IPS DF 6.9 (cell line): ENCODE results near the gene BEST3.

ENCODE experiments used
- DNase-seq: peaks from one replicate; pipeline ENCODE4 v3.0.0-alpha.2; 2013; ENCODE audit warnings: low read depth, low spot score
- H3K27ac ChIP-seq: one replicate; pipeline ENCODE4 v1.5.1; 2013; ENCODE audit warnings: low read length, control low read depth
- H3K27me3 ChIP-seq: 2 replicates; pipeline ENCODE4 v1.6.1; 2013; ENCODE audit warnings: mild to moderate bottlenecking, low read length; ENCODE audit not compliant: control insufficient read depth, insufficient read depth
- H3K36me3 ChIP-seq: 2 replicates; pipeline ENCODE4 v1.6.1; 2013; ENCODE audit warnings: low read length; ENCODE audit not compliant: control insufficient read depth, insufficient read depth
- H3K4me1 ChIP-seq: 2 replicates; pipeline ENCODE4 v1.6.1; 2013; ENCODE audit warnings: low read length; ENCODE audit not compliant: control insufficient read depth, insufficient read depth
- H3K4me3 ChIP-seq: 2 replicates; pipeline ENCODE4 v1.5.1; 2013; ENCODE audit warnings: mild to moderate bottlenecking, low read length
- H3K9me3 ChIP-seq: 2 replicates; pipeline ENCODE4 v1.6.1; 2013; ENCODE audit warnings: low read length, inconsistent platforms; ENCODE audit not compliant: control insufficient read depth, insufficient read depth
- WGBS: extraction: QIAGEN DNeasy Blood & Tissue Kit; methylation state at CpG from one replicate; pipeline ENCODE4 v1.1.7; 2013; ENCODE audit warnings: mixed read lengths, missing lambda C conversion rate; ENCODE audit not compliant: insufficient read length, insufficient coverage; 5-methylcytosine and 5-hydroxymethylcytosine counted together

Gene BEST3

DNA sequence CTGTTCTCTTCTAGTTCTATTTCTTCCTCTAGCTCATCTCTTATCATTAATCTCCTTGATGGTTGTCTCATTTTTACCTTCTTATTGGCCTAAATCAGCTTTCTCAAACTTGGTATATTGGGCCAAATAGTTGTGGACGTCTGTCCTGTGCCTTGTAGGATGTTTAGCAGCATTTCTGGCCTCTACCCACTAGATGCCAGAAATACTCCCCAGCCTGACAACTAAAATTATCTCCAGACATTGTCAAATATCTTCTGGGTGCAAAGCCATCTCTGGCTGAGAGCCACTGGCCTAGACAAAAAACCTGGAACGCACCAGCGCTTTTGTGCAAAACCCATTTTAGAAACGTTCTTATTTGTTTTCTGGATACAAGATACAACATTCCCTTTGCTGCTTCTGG, 49.6 kb downstream of the BEST3 start:
- no peaks in the 10 kb centered on the region for H3K36me3 ChIP-seq
- H3K27me3 ChIP-seq: no peaks in the 10 kb centered on the region
- no peaks in the 10 kb centered on the region for H3K9me3 ChIP-seq
- H3K27ac ChIP-seq: no peak overlapping the region
- DNase-seq: no peak
- H3K4me3 ChIP-seq: no peak overlapping the region
- H3K4me1 ChIP-seq: no peaks in the 10 kb centered on the region
- no CpG with 5 or more reads among the region's 4 CpGs for WGBS

DNA sequence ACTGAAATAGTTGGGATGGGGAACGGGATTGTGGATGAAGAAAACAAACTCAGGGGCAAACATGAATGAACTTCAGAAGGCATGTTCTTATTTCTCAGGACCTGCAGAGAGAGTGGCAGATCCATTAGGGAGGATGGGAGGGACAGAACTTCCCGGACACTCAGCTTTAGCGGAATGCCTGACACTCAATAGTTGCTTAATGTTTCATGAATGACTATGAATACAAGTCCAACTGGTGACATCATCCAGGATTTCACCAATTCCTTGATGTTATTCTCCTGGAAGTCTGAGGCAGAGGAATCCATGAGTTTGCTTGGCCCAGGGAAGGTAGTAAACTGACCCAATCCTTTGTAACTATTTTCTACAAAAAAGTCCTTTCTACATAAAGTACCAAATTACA, 50.6 kb downstream of the BEST3 start:
- Histone ChIP-seq H3K9me3 (no peaks in the 10 kb centered on the region), H3K27ac (no peak overlapping the region), H3K36me3 (no peaks in the 10 kb centered on the region), H3K4me1 (no peaks in the 10 kb centered on the region), H3K27me3 (no peaks in the 10 kb centered on the region), H3K4me3 (no peak overlapping the region)
- WGBS: no CpG with 5 or more reads among the region's 3 CpGs
- DNase-seq: no peak

- WGBS: no CpG with 5 or more reads among the region's 4 CpGs
- Histone ChIP-seq H3K36me3 (no peaks in the 10 kb centered on the region), H3K9me3 (no peaks in the 10 kb centered on the region), H3K4me3 (no peak overlapping the region), H3K4me1 (no peaks in the 10 kb centered on the region), H3K27me3 (no peaks in the 10 kb centered on the region), H3K27ac (no peak overlapping the region)
- no peak for DNase-seq
Observed at GRCh38 chr12:69647178-69647577, 51.9 kb downstream of the BEST3 start.

- no peak overlapping the region for H3K27ac ChIP-seq
- H3K4me1 ChIP-seq: no peaks in the 10 kb centered on the region
- no peaks in the 10 kb centered on the region for H3K9me3 ChIP-seq
- H3K36me3 ChIP-seq: no peaks in the 10 kb centered on the region
- no peak for DNase-seq
- H3K27me3 ChIP-seq: no peaks in the 10 kb centered on the region
- no peak overlapping the region for H3K4me3 ChIP-seq
- WGBS: no CpG with 5 or more reads among the region's 2 CpGs
Observed at GRCh38 chr12:69645031-69645430, 54.1 kb downstream of the BEST3 start.

GRCh38 chr12:69644511-69644910, 54.6 kb downstream of the BEST3 start:
- no peak overlapping the region for H3K4me3 ChIP-seq
- no peaks in the 10 kb centered on the region for H3K27me3 ChIP-seq
- no peaks in the 10 kb centered on the region for H3K36me3 ChIP-seq
- DNase-seq: no peak
- H3K27ac ChIP-seq: no peak overlapping the region
- no peaks in the 10 kb centered on the region for H3K9me3 ChIP-seq
- no peaks in the 10 kb centered on the region for H3K4me1 ChIP-seq

DNA sequence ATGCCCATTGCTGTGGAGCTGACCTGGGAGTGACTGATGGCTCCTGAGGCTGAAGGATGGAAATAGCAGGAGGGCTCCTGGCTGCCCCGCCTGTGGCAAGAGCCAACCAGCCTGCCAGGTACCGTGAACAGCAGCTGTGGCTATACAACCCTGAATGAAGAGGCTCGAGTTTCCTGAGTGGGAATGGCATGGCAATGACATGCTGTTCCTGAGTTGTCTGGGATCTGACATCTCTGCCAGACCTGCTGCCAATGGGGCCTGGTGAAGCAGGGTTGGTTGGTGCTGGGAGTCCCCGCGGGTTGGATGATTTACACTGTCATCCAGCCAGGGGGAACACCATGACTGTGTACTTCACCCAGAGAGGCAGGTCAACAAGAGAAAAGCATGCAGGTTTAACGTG, 56.6 kb downstream of the BEST3 start:
- H3K27me3 ChIP-seq: no peaks in the 10 kb centered on the region
- H3K4me3 ChIP-seq: no peak overlapping the region
- H3K9me3 ChIP-seq: no peaks in the 10 kb centered on the region
- DNase-seq: no peak
- no peak overlapping the region for H3K27ac ChIP-seq
- H3K4me1 ChIP-seq: no peaks in the 10 kb centered on the region
- H3K36me3 ChIP-seq: no peaks in the 10 kb centered on the region
- no CpG with 5 or more reads among the region's 6 CpGs for WGBS

DNA sequence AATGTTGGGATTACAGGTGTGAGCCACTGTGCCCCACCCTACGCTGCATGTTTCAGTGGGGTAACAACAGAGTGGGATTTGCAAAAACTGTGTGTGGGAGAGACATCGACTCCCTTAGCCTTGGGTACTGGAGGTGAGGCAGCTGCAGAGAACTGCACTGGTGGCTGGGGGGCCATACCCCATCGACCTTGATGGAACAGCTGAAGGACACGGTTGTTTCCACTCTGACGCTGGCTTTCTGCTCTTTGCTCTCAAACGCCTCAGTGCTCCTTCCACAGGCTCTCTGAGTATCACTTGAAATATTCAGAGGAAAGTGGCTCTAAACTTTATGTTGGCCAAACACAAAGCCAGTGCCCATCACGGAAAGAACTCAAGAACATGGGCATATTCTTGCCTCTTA, 57.6 kb downstream of the BEST3 start:
- no peak for DNase-seq
- no CpG with 5 or more reads among the region's 7 CpGs for WGBS

GRCh38 chr12:69639400-69640016, 59.6 kb downstream of the BEST3 start:
- Histone ChIP-seq H3K4me1 (no peaks in the 10 kb centered on the region), H3K36me3 (no peaks in the 10 kb centered on the region), H3K27ac (no peak overlapping the region), H3K4me3 (no peak overlapping the region), H3K9me3 (no peaks in the 10 kb centered on the region), H3K27me3 (no peaks in the 10 kb centered on the region)
- peak; percentile 35 for DNase-seq
- no CpG with 5 or more reads among the region's 12 CpGs for WGBS

More for the DNA sequence above, 57.6 kb downstream of the BEST3 start:
- Histone ChIP-seq H3K4me3 (no peak overlapping the region), H3K27me3 (no peaks in the 10 kb centered on the region), H3K4me1 (no peaks in the 10 kb centered on the region), H3K27ac (no peak overlapping the region), H3K36me3 (no peaks in the 10 kb centered on the region), H3K9me3 (no peaks in the 10 kb centered on the region)

- H3K4me3 ChIP-seq: no peak overlapping the region
- peak; percentile 31 for DNase-seq
- no peak overlapping the region for H3K27ac ChIP-seq
- no CpG with 5 or more reads among the region's 2 CpGs for WGBS
- H3K4me1 ChIP-seq: no peaks in the 10 kb centered on the region
- no peaks in the 10 kb centered on the region for H3K36me3 ChIP-seq
- no peaks in the 10 kb centered on the region for H3K9me3 ChIP-seq
- no peaks in the 10 kb centered on the region for H3K27me3 ChIP-seq
Observed at GRCh38 chr12:69633061-69633460, 66.0 kb downstream of the BEST3 start.

DNA sequence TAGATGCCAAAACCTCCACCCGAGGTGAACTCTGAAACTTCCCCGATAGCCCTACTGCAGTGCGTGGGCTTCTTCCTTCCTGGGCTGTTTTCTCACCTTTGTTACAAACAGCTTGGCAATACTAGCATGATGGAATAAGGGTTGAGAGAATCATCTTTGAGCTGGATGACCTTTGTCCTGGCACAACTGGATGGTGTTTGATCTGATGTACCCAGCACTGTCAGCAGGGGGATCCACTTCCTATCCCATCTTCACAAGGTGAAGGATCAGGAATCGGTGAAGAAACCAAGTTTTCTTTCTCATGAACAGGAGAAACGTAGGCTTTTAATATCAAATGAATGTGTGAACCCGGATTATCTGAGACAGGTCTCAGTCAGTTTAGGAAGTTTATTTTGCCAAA, 68.9 kb downstream of the BEST3 start:
- no peaks in the 10 kb centered on the region for H3K9me3 ChIP-seq
- WGBS: no CpG with 5 or more reads among the region's 6 CpGs
- no peak overlapping the region for H3K27ac ChIP-seq
- H3K4me1 ChIP-seq: no peaks in the 10 kb centered on the region
- no peaks in the 10 kb centered on the region for H3K36me3 ChIP-seq
- peak; percentile 20 for DNase-seq
- no peak overlapping the region for H3K4me3 ChIP-seq
- H3K27me3 ChIP-seq: no peaks in the 10 kb centered on the region

GRCh38 chr12:69627501-69627900, 71.6 kb downstream of the BEST3 start:
- Histone ChIP-seq H3K9me3 (no peaks in the 10 kb centered on the region), H3K27me3 (no peaks in the 10 kb centered on the region), H3K36me3 (no peaks in the 10 kb centered on the region), H3K4me3 (no peak overlapping the region), H3K4me1 (no peaks in the 10 kb centered on the region), H3K27ac (no peak overlapping the region)
- no peak for DNase-seq
- no CpG with 5 or more reads among the region's 8 CpGs for WGBS
